ENCODE data around the gene MFGE8.
A peak's percentile ranks its signal among the peaks of the same experiment; 100 is the strongest.

MFGE8 gene

GRCh38 chr15:88897456-88898194 is 15.6 kb downstream of the MFGE8 start:
- peak; percentile 73 for DNase-seq

- DNase-seq = no peak
Measured at GRCh38 chr15:88897142-88897455, 16.1 kb downstream of the MFGE8 start.

- no peak for DNase-seq
Measured at GRCh38 chr15:88896333-88897033, 16.7 kb downstream of the MFGE8 start.

GRCh38 chr15:88894819-88895767 is 18.1 kb downstream of the MFGE8 start, which contains the start of gene HAPLN3:
TSS of gene HAPLN3 (minus strand) at chr15:88895544. CDS start at chr15:88887298, 8,246 bp downstream.
- no peak for DNase-seq

- DNase-seq = peak; percentile 29
Measured at GRCh38 chr15:88894348-88894818, 18.8 kb downstream of the MFGE8 start.

GRCh38 chr15:88891540-88892254 is 21.5 kb downstream of the MFGE8 start:
- DNase-seq = no peak

- DNase-seq = no peak
Measured at GRCh38 chr15:88890495-88890894, 22.7 kb downstream of the MFGE8 start.

- no peak for DNase-seq
Measured at GRCh38 chr15:88888719-88889118, 24.5 kb downstream of the MFGE8 start.

GRCh38 chr15:88887068-88887580 is 26.1 kb downstream of the MFGE8 start:
- no peak for DNase-seq

- DNase-seq = no peak
Measured at GRCh38 chr15:88882785-88883184, 30.4 kb downstream of the MFGE8 start.

- no peak for DNase-seq
Measured at GRCh38 chr15:88881775-88882174, 31.4 kb downstream of the MFGE8 start.

GRCh38 chr15:88880944-88881740 is 32.0 kb downstream of the MFGE8 start:
- no peak for DNase-seq

GRCh38 chr15:88878720-88879184 is 34.4 kb downstream of the MFGE8 start:
- peak; percentile 52 for DNase-seq

- no peak for DNase-seq
Measured at GRCh38 chr15:88877906-88878305, 35.3 kb downstream of the MFGE8 start.

- no peak for DNase-seq
Measured at GRCh38 chr15:88877415-88877814, 35.8 kb downstream of the MFGE8 start.

GRCh38 chr15:88876573-88876972 is 36.6 kb downstream of the MFGE8 start:
- DNase-seq = no peak

GRCh38 chr15:88874684-88875083 is 38.5 kb downstream of the MFGE8 start:
- no peak for DNase-seq

- DNase-seq = no peak
Measured at GRCh38 chr15:88874275-88874674, 38.9 kb downstream of the MFGE8 start.

- DNase-seq = no peak
Measured at GRCh38 chr15:88873786-88874185, 39.4 kb downstream of the MFGE8 start.

- DNase-seq = no peak
Measured at GRCh38 chr15:88872706-88873105, 40.5 kb downstream of the MFGE8 start.

- DNase-seq = no peak
Measured at GRCh38 chr15:88872106-88872505, 41.1 kb downstream of the MFGE8 start.
